Karpas-422 (cell line): ENCODE data around the gene USP32. TPM values are rescaled to one million over a fixed set of nuclear protein-coding genes. Genes with fewer than 3 reads are reported as not detected.

Experiments used
- DNase-seq: peaks from one replicate; pipeline ENCODE4 v3.0.0-alpha.2; 2015
- H2AFZ ChIP-seq: fragments of 200-600 bp; sonication (generic); 2 replicates; pipeline ENCODE4 v1.6.1; 2014; ENCODE audit warnings: antibody characterized with exemption, low read length, mixed read lengths
- H3K27ac ChIP-seq: fragments of 200-600 bp; sonication (generic); 2 replicates; pipeline ENCODE4 v1.5.1; 2014; ENCODE audit warnings: mild to moderate bottlenecking, low read length, moderate library complexity
- H3K27me3 ChIP-seq: fragments of 200-600 bp; sonication (generic); 2 replicates; pipeline ENCODE4 v1.6.1; 2014; ENCODE audit warnings: low read length, mixed read lengths
- H3K36me3 ChIP-seq: fragments of 200-600 bp; sonication (generic); 2 replicates; pipeline ENCODE4 v1.6.1; 2014; ENCODE audit warnings: low read length, mixed read lengths; ENCODE audit not compliant: insufficient read depth
- H3K4me1 ChIP-seq: fragments of 200-600 bp; sonication (generic); 2 replicates; pipeline ENCODE4 v1.6.1; 2014; ENCODE audit warnings: mild to moderate bottlenecking, low read length, mixed read lengths
- H3K4me2 ChIP-seq: fragments of 200-600 bp; sonication (generic); 2 replicates; pipeline ENCODE4 v1.6.1; 2014; ENCODE audit warnings: low read length, low read depth, mild to moderate bottlenecking; ENCODE audit not compliant: poor library complexity, severe bottlenecking
- H3K4me3 ChIP-seq: fragments of 200-600 bp; sonication (generic); 2 replicates; pipeline ENCODE4 v1.5.1; 2014; ENCODE audit warnings: mild to moderate bottlenecking, antibody characterized with exemption, low read length, mixed read lengths
- H3K79me2 ChIP-seq: fragments of 200-600 bp; sonication (generic); 2 replicates; pipeline ENCODE4 v1.6.1; 2014; ENCODE audit warnings: mild to moderate bottlenecking, low read length, mixed read lengths
- H3K9ac ChIP-seq: fragments of 200-600 bp; sonication (generic); 2 replicates; pipeline ENCODE4 v1.6.0; 2014; ENCODE audit warnings: low read length
- H3K9me2 ChIP-seq: fragments of 200-600 bp; sonication (generic), shearing (Covaris generic); replicated peaks from 2 replicates; pipeline ENCODE4 v1.6.0; 2014; ENCODE audit warnings: mild to moderate bottlenecking, low read length, moderate library complexity; ENCODE audit not compliant: insufficient read depth
- H3K9me3 ChIP-seq: fragments of 300-700, 200-600 bp; sonication (generic); 2 replicates; pipeline ENCODE4 v1.6.1; 2014; ENCODE audit warnings: low read length, mixed read lengths
- H4K20me1 ChIP-seq: fragments of 200-600 bp; sonication (generic); 2 replicates; pipeline ENCODE4 v1.6.1; 2014; ENCODE audit warnings: mild to moderate bottlenecking, antibody characterized with exemption, low read length, low read depth; ENCODE audit not compliant: insufficient read depth
- total RNA-seq: library from RNA; depleted of rRNA; stranded (reverse); fragments of >200 nt; shearing (Covaris generic); gene quantifications from 2 replicates; pipeline ENCODE4 v1.2.3, GENCODE V29; 2014; ENCODE audit warnings: low replicate concordance

Gene USP32
- total RNA-seq, 1 experiment from 2014 or later: 81.0 TPM

- DNase-seq: no peak
- H3K4me2 ChIP-seq: no peak overlapping the region
- no peaks in the 10 kb centered on the region for H3K27me3 ChIP-seq
- H3K4me1 ChIP-seq: peaks cover 5% of the 10 kb centered on the region
- H3K9ac ChIP-seq: no peak overlapping the region
- no peaks in the 10 kb centered on the region for H3K9me2 ChIP-seq
- no peaks in the 10 kb centered on the region for H3K9me3 ChIP-seq
- H4K20me1 ChIP-seq: no peaks in the 10 kb centered on the region
- H3K27ac ChIP-seq: no peak overlapping the region
- 0 out of 2 replicates have a peak, but pooled peaks cover 3% of the 10 kb centered on the region for H3K36me3 ChIP-seq
- no peak overlapping the region for H2AFZ ChIP-seq
- no peak overlapping the region for H3K4me3 ChIP-seq
- peaks cover 75% of the 10 kb centered on the region for H3K79me2 ChIP-seq
These were observed 19.0 kb downstream of the USP32 start for GRCh38 chr17:60372790-60373483.

- no peaks in the 10 kb centered on the region for H4K20me1 ChIP-seq
- H3K9ac ChIP-seq: no peak overlapping the region
These were observed 20.0 kb downstream of the USP32 start for GRCh38 chr17:60371818-60372510.

GRCh38 chr17:60371416-60371815 is 20.5 kb downstream of the USP32 start:
- no peak overlapping the region for H2AFZ ChIP-seq
- H3K4me2 ChIP-seq: no peak overlapping the region
- H3K79me2 ChIP-seq: peaks cover 77% of the 10 kb centered on the region

More at GRCh38 chr17:60371818-60372510, 20.0 kb downstream of the USP32 start:
- Histone ChIP-seq H3K36me3 (0 out of 2 replicates have a peak, but pooled peaks cover 3% of the 10 kb centered on the region), H3K4me3 (no peak overlapping the region), H3K79me2 (peaks cover 76% of the 10 kb centered on the region), H3K27ac (no peak overlapping the region), H3K4me1 (peaks cover 8% of the 10 kb centered on the region), H2AFZ (no peak overlapping the region), H3K27me3 (no peaks in the 10 kb centered on the region), H3K4me2 (no peak overlapping the region), H3K9me2 (no peaks in the 10 kb centered on the region), H3K9me3 (no peaks in the 10 kb centered on the region)
- no peak for DNase-seq

GRCh38 chr17:60369727-60370126 is 22.2 kb downstream of the USP32 start:
- no peaks in the 10 kb centered on the region for H3K9me2 ChIP-seq
- H4K20me1 ChIP-seq: no peaks in the 10 kb centered on the region
- H3K4me2 ChIP-seq: no peak overlapping the region
- H3K9ac ChIP-seq: no peak overlapping the region
- no peak overlapping the region for H3K27ac ChIP-seq
- H3K79me2 ChIP-seq: peaks cover 85% of the 10 kb centered on the region
- H3K4me3 ChIP-seq: no peak overlapping the region
- no peaks in the 10 kb centered on the region for H3K9me3 ChIP-seq
- H3K36me3 ChIP-seq: 0 out of 2 replicates have a peak, but pooled peaks cover 3% of the 10 kb centered on the region
- peak; percentile 39 for DNase-seq
- H3K27me3 ChIP-seq: no peaks in the 10 kb centered on the region
- no peak overlapping the region for H2AFZ ChIP-seq
- H3K4me1 ChIP-seq: peaks cover 8% of the 10 kb centered on the region

More at GRCh38 chr17:60371416-60371815, 20.5 kb downstream of the USP32 start:
- H3K4me1 ChIP-seq: peaks cover 8% of the 10 kb centered on the region
- no peaks in the 10 kb centered on the region for H3K27me3 ChIP-seq
- H3K9me2 ChIP-seq: no peaks in the 10 kb centered on the region
- H3K9ac ChIP-seq: no peak overlapping the region
- H4K20me1 ChIP-seq: no peaks in the 10 kb centered on the region
- H3K36me3 ChIP-seq: 0 out of 2 replicates have a peak, but pooled peaks cover 3% of the 10 kb centered on the region
- H3K9me3 ChIP-seq: no peaks in the 10 kb centered on the region
- no peak overlapping the region for H3K27ac ChIP-seq
- H3K4me3 ChIP-seq: no peak overlapping the region
- no peak for DNase-seq

DNA sequence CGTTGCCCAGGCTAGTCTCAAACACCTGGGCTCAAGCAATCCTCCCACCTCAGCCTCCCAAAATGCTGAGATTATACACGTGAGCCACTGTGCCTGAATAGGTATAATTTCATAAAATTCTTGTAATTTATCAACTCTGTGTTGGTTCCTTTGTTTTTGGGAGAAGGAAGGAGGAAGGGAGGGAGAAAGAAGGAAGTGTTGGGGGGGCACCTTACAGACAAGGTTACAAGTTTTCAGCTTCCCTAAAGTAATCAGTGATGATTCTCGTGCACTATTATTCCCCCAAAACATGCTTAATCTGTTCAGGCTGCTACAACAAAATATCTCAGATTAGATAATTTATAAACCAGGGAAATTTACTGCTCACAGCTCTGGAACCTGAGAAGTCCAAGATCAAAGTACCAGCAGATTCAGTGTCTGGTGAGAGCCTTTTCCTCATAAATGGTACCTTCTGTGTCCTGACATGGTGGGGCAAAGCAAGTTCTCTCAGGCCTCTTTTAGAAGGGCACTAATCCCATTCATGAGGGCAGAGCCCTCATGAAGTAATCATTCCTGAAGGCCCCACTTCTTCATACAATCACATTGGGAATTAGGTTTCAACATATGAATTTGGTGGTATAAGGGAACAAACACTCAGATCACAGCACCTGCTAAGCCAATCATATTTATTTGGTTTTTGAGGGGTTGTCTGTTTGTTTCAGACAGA is 28.1 kb downstream of the USP32 start:
- Histone ChIP-seq H3K9ac (no peak overlapping the region), H3K4me2 (no peak overlapping the region)

DNA sequence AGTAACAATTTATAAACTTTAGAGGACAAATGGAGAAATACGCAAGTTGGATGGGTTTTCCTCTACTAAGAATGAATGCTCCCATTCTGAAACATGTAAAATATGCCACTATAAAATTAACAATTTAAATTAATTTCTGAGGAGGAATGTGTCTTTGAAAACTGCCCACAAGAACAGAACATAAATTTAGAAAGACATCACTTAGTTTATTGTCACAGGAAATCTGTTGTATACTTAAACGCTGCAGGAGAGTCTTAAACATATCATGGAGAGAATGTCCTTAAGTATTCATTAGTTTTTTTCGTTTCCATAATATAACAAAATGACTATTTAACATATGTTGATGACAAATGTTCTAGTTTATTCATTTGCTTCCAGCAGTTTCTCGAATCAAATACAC is 29.6 kb downstream of the USP32 start:
- no peaks in the 10 kb centered on the region for H3K27me3 ChIP-seq
- H4K20me1 ChIP-seq: no peaks in the 10 kb centered on the region
- H3K4me3 ChIP-seq: no peak overlapping the region
- DNase-seq: no peak
- H3K9me3 ChIP-seq: no peaks in the 10 kb centered on the region
- peaks cover 82% of the 10 kb centered on the region for H3K79me2 ChIP-seq
- H3K27ac ChIP-seq: no peak overlapping the region
- H3K4me1 ChIP-seq: no peaks in the 10 kb centered on the region
- no peak overlapping the region for H3K4me2 ChIP-seq
- no peaks in the 10 kb centered on the region for H3K36me3 ChIP-seq
- no peak overlapping the region for H3K9ac ChIP-seq
- H2AFZ ChIP-seq: no peak overlapping the region
- H3K9me2 ChIP-seq: no peaks in the 10 kb centered on the region

More for the DNA sequence above, 28.1 kb downstream of the USP32 start:
- no peak overlapping the region for H2AFZ ChIP-seq
- H3K9me2 ChIP-seq: no peaks in the 10 kb centered on the region
- no peaks in the 10 kb centered on the region for H3K27me3 ChIP-seq
- peaks cover 8% of the 10 kb centered on the region for H3K4me1 ChIP-seq
- peaks cover 82% of the 10 kb centered on the region for H3K79me2 ChIP-seq
- H4K20me1 ChIP-seq: no peaks in the 10 kb centered on the region
- H3K4me3 ChIP-seq: no peak overlapping the region
- DNase-seq: no peak
- H3K36me3 ChIP-seq: no peaks in the 10 kb centered on the region
- no peak overlapping the region for H3K27ac ChIP-seq
- H3K9me3 ChIP-seq: no peaks in the 10 kb centered on the region

- no peaks in the 10 kb centered on the region for H3K27me3 ChIP-seq
- no peaks in the 10 kb centered on the region for H3K4me1 ChIP-seq
- H3K79me2 ChIP-seq: peaks cover 80% of the 10 kb centered on the region
- DNase-seq: no peak
- H2AFZ ChIP-seq: no peak overlapping the region
- no peaks in the 10 kb centered on the region for H3K36me3 ChIP-seq
- H3K27ac ChIP-seq: no peak overlapping the region
- H3K9me3 ChIP-seq: no peaks in the 10 kb centered on the region
- H3K4me3 ChIP-seq: no peak overlapping the region
- no peak overlapping the region for H3K4me2 ChIP-seq
- H4K20me1 ChIP-seq: no peaks in the 10 kb centered on the region
- no peaks in the 10 kb centered on the region for H3K9me2 ChIP-seq
- H3K9ac ChIP-seq: no peak overlapping the region
These were observed 30.0 kb downstream of the USP32 start for GRCh38 chr17:60361889-60362288.

DNA sequence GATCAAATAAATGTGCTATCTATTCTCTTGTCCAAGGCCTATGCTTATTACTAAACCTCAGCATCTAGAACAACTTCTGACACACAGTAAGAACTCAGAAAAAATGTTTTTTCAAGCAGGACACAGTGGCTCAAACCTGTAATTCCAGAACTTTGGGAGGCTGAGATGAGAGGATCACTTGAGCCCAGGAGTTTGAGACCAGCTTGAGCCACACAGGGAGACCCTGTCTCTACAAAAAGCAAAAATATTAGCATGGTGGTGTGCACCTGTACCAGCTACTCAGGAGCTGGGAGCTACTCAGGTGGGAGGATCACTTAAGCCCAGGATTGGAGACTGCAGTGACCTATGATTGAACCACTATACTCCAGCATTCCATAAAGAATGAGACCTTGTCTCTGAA is 32.5 kb downstream of the USP32 start:
- peaks cover 87% of the 10 kb centered on the region for H3K79me2 ChIP-seq
- H3K27ac ChIP-seq: no peak overlapping the region
- H3K4me1 ChIP-seq: peaks cover 21% of the 10 kb centered on the region
- H2AFZ ChIP-seq: no peak overlapping the region
- no peaks in the 10 kb centered on the region for H3K36me3 ChIP-seq
- no peak overlapping the region for H3K4me2 ChIP-seq
- H3K9ac ChIP-seq: no peak overlapping the region
- H3K27me3 ChIP-seq: no peaks in the 10 kb centered on the region
- H3K9me2 ChIP-seq: no peaks in the 10 kb centered on the region
- no peak overlapping the region for H3K4me3 ChIP-seq
- DNase-seq: no peak
- H3K9me3 ChIP-seq: no peaks in the 10 kb centered on the region
- no peaks in the 10 kb centered on the region for H4K20me1 ChIP-seq
